COLO668 (cell line): ENCODE data around the gene EDDM13.
"Not testable (repeated sequence)": the region's sequence is repeated elsewhere in the genome, so short reads cannot be mapped to it uniquely, and the experiment has no call there.

ENCODE experiments used
- DNase-seq: peaks from one replicate; lab custom pipeline; 2025; ENCODE audit not compliant: unreplicated experiment; lab: John Stamatoyannopoulos, UW

EDDM13 gene

GRCh38 chr19:56319991-56320390 lies 47.4 kb downstream of the EDDM13 start:
- no peak for DNase-seq

GRCh38 chr19:56321254-56321988 lies 48.9 kb downstream of the EDDM13 start:
- no peak for DNase-seq

- no peak for DNase-seq
Observed at GRCh38 chr19:56321989-56322440, 49.5 kb downstream of the EDDM13 start.

- no peak for DNase-seq
Observed at GRCh38 chr19:56324436-56324835, 51.9 kb downstream of the EDDM13 start.

- no peak for DNase-seq
Observed at GRCh38 chr19:56332695-56333094, 60.1 kb downstream of the EDDM13 start.

GRCh38 chr19:56333506-56333905 lies 61.0 kb downstream of the EDDM13 start:
- DNase-seq = peak; percentile 32

- not testable (repeated sequence) for DNase-seq
Observed at GRCh38 chr19:56335371-56335770, 62.8 kb downstream of the EDDM13 start.

- not testable (repeated sequence) for DNase-seq
Observed at GRCh38 chr19:56337077-56337476, 64.5 kb downstream of the EDDM13 start.

- DNase-seq = not testable (repeated sequence)
Observed at GRCh38 chr19:56339031-56339430, 66.5 kb downstream of the EDDM13 start.

GRCh38 chr19:56341948-56342347 lies 69.4 kb downstream of the EDDM13 start:
- no peak for DNase-seq

- DNase-seq = no peak
Observed at GRCh38 chr19:56347163-56347778, 74.7 kb downstream of the EDDM13 start.

GRCh38 chr19:56348289-56348877 lies 75.8 kb downstream of the EDDM13 start:
- DNase-seq = peak; percentile 8

GRCh38 chr19:56350416-56351045 lies 78.0 kb downstream of the EDDM13 start:
- peak; percentile 41 for DNase-seq

- DNase-seq = no peak
Observed at GRCh38 chr19:56351208-56351607, 78.7 kb downstream of the EDDM13 start.

- no peak for DNase-seq
Observed at GRCh38 chr19:56355517-56355916, 83.0 kb downstream of the EDDM13 start.

GRCh38 chr19:56356944-56357343 lies 84.4 kb downstream of the EDDM13 start:
- DNase-seq = no peak
